OCI-LY7 (cell line): ENCODE data around the gene LCN12. TPM values are rescaled to one million over a fixed set of nuclear protein-coding genes. Genes with fewer than 3 reads are reported as not detected.

Experiments
- BruUV-seq: library from RNA; stranded (reverse); fragments of 400-500 nt; replicated peaks from 2 replicates; lab custom pipeline; 2021; lab: Mats Ljungman, UMichigan
- CTCF ChIA-PET: fragments of 300-600 bp; sonication (Branson Sonifier 250); formaldehyde crosslinking; loops from one replicate; lab custom pipeline; 2022; ENCODE audit warnings: antibody characterized with exemption; ENCODE audit not compliant: unreplicated experiment; lab: Charles Lee
- POLR2A ChIA-PET: fragments of 300-600 bp; sonication (Branson Sonifier 250); formaldehyde crosslinking; loops from one replicate; lab custom pipeline; 2022; ENCODE audit warnings: antibody characterized with exemption; lab: Charles Lee
- DNase-seq: peaks from one replicate; pipeline ENCODE4 v3.0.0-alpha.2; 2015; ENCODE audit warnings: low spot score
- H2AFZ ChIP-seq: fragments of 200-600 bp; sonication (generic), shearing (Covaris generic); 2 replicates; pipeline ENCODE4 v1.6.1; 2014; ENCODE audit warnings: mild to moderate bottlenecking, antibody characterized with exemption, low read length, moderate library complexity
- H3K27ac ChIP-seq: fragments of 200-600 bp; sonication (generic); 2 replicates; pipeline ENCODE4 v1.5.1; 2014; ENCODE audit warnings: mixed run types, low read depth, mild to moderate bottlenecking, moderate library complexity, low read length, inconsistent platforms; ENCODE audit not compliant: poor library complexity, severe bottlenecking
- H3K36me3 ChIP-seq: fragments of 200-600 bp; sonication (generic); 2 replicates; pipeline ENCODE4 v1.6.1; 2014; ENCODE audit warnings: mild to moderate bottlenecking, antibody characterized with exemption, low read length, moderate library complexity, mixed read lengths; ENCODE audit not compliant: insufficient read depth
- H3K4me1 ChIP-seq: fragments of 200-600 bp; sonication (generic); 2 replicates; pipeline ENCODE4 v1.5.1; 2014; ENCODE audit warnings: mild to moderate bottlenecking, low read length; ENCODE audit not compliant: insufficient read depth, poor library complexity, severe bottlenecking
- H3K4me2 ChIP-seq: fragments of 200-600 bp; sonication (generic); 2 replicates; pipeline ENCODE4 v1.6.1; 2014; ENCODE audit warnings: mild to moderate bottlenecking, low read length
- H3K4me3 ChIP-seq: fragments of 200-600 bp; sonication (generic); 2 replicates; pipeline ENCODE4 v1.5.1; 2014; ENCODE audit warnings: mild to moderate bottlenecking, low read depth, low read length; ENCODE audit not compliant: poor library complexity, severe bottlenecking
- H3K79me2 ChIP-seq: fragments of 200-600 bp; sonication (generic); 2 replicates; pipeline ENCODE4 v1.6.1; 2016; ENCODE audit warnings: low read depth, mild to moderate bottlenecking, low read length, moderate library complexity, mixed read lengths; ENCODE audit not compliant: insufficient read depth
- H3K9me2 ChIP-seq: fragments of 200-600 bp; sonication (generic); 2 replicates; pipeline ENCODE4 v1.6.1; 2016; ENCODE audit warnings: mild to moderate bottlenecking, low read length, mixed read lengths; ENCODE audit not compliant: insufficient read depth
- H3K9me3 ChIP-seq: fragments of 200-600 bp; sonication (generic); 2 replicates; pipeline ENCODE4 v1.6.1; 2014; ENCODE audit warnings: mild to moderate bottlenecking, mixed run types, low read length, mixed read lengths
- H4K20me1 ChIP-seq: fragments of 200-600 bp; sonication (generic); 2 replicates; pipeline ENCODE4 v1.6.1; 2014; ENCODE audit warnings: mild to moderate bottlenecking, antibody characterized with exemption, low read length, moderate library complexity, mixed read lengths; ENCODE audit not compliant: insufficient read depth
- CTCF ChIP-seq: fragments of 200-600 bp; sonication (generic); conservative IDR thresholded peaks from 2 replicates; pipeline ENCODE4 v1.5.1; 2014; ENCODE audit warnings: mild to moderate bottlenecking, antibody characterized with exemption, low read length, moderate library complexity, mixed read lengths
- EZH2phosphoT487 ChIP-seq: fragments of 200-600 bp; sonication (generic); IDR thresholded peaks from 2 replicates; pipeline ENCODE4 v1.6.1; 2018; ENCODE audit warnings: low read depth, borderline replicate concordance, mild to moderate bottlenecking, mixed run types, antibody characterized with exemption, low read length, moderate library complexity, mixed read lengths
- intact Hi-C: fragments of 100-400 bp; cut with micrococcal nuclease; formaldehyde crosslinking; loops from one replicate; pipeline ENCODE4 v1.10.0; 2022; ENCODE audit not compliant: unreplicated experiment
- total RNA-seq, 2 experiments: library from RNA; depleted of rRNA in 1 of 2; stranded (reverse); fragments of >200 nt in 1 of 2; shearing (Covaris generic) in 1 of 2; gene quantifications; 2 replicates each; pipeline ENCODE4 v1.2.3, GENCODE V29; 2014 to 2022

The LCN12 gene
- total RNA-seq, 2 experiments from 2014 or later: 0.95 to 3.7 TPM

- Histone ChIP-seq H2AFZ (no peak overlapping the region), H3K4me3 (no peak overlapping the region)
Measured at GRCh38 chr9:136974817-136975535, 22.9 kb downstream of the LCN12 start.

DNA sequence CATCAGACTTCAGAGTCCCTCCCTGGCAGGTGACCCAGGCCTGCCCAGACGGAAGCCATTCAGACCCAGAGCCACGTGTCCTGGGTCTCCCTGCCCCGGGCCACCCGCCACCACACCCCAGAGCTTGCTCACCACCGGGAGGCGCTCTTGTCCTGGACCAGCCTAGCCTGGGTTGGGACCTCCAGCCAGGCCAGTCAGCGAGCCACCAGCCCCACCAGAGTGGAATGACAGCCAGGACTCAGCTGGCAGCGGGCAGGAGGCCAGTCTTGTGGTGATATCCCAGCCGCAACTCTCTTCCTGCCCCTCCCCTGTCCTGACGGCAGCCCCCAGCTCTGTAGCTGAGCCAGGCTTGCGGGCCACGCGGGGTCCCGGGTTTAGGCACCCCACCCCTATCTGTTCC lies 23.6 kb downstream of the LCN12 start:
- H3K9me3 ChIP-seq: no peaks in the 10 kb centered on the region
- H3K4me2 ChIP-seq: no peak overlapping the region
- POLR2A ChIA-PET: interaction anchor here (0.6 kb wide), 1 partner anchor 59 kb away, joined by 3 read pairs; no protein-coding TSS in a partner anchor
- BruUV-seq: no TSS peak
- intact Hi-C loops: no loop called here
- no peak overlapping the region for H2AFZ ChIP-seq
- no peaks in the 10 kb centered on the region for H3K4me1 ChIP-seq
- H4K20me1 ChIP-seq: no peaks in the 10 kb centered on the region
- TF ChIP-seq CTCF (peak; percentile 59), EZH2phosphoT487 (no peak)
- no peaks in the 10 kb centered on the region for H3K36me3 ChIP-seq
- H3K4me3 ChIP-seq: no peak overlapping the region
- DNase-seq: peak; percentile 28
- CTCF ChIA-PET: interaction anchor here (0.6 to 1.1 kb wide), 2 partner anchors 23 to 92 kb away, joined by 4 to 9 read pairs; no protein-coding TSS in a partner anchor
- H3K79me2 ChIP-seq: no peaks in the 10 kb centered on the region
- no peak overlapping the region for H3K27ac ChIP-seq
- no peaks in the 10 kb centered on the region for H3K9me2 ChIP-seq

More at GRCh38 chr9:136974817-136975535, 22.9 kb downstream of the LCN12 start:
- H3K79me2 ChIP-seq: no peaks in the 10 kb centered on the region
- no peaks in the 10 kb centered on the region for H4K20me1 ChIP-seq
- no peaks in the 10 kb centered on the region for H3K9me3 ChIP-seq
- no peak for DNase-seq
- no peaks in the 10 kb centered on the region for H3K36me3 ChIP-seq
- H3K4me2 ChIP-seq: no peak overlapping the region
- ChIA-PET POLR2A (no interaction called here), CTCF (interaction anchor here (0.6 to 0.7 kb wide), 3 partner anchors 22 to 61 kb away, joined by 3 to 9 read pairs (median 4); no protein-coding TSS in a partner anchor)
- TF ChIP-seq EZH2phosphoT487: no peak
- TF ChIP-seq CTCF: no peak
- H3K9me2 ChIP-seq: no peaks in the 10 kb centered on the region
- no peaks in the 10 kb centered on the region for H3K4me1 ChIP-seq
- intact Hi-C loops: no loop called here
- BruUV-seq: no TSS peak
- no peak overlapping the region for H3K27ac ChIP-seq

DNA sequence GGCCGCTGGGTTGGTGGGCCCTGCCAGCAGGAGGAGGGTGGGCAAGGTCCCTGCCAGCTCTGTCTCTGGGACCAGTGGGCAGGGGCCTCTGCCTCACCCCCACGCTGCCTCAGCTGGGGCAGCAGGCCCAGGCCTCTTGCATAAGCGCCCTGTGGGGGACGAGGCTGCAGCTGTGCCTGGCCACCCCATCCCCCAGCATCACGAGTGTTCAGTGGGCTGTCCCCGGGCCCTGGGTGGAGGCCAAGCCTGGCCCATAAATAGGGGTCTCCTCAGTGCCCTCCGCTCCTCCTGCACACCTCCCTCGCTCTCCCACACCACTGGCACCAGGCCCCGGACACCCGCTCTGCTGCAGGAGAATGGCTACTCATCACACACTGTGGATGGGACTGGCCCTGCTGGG lies 25.1 kb downstream of the LCN12 start, which contains the start of gene PTGDS:
TSS of gene PTGDS (plus strand) at position 282 of the 400 bp plus-strand sequence. CDS start at position 357, 75 bp downstream.
- Histone ChIP-seq H3K4me1 (no peaks in the 10 kb centered on the region), H2AFZ (no peak within 1 kb of the TSS), H3K9me2 (no peaks in the 10 kb centered on the region), H3K4me2 (no peak within 1 kb of the TSS), H3K36me3 (no peaks in the 10 kb centered on the region), H4K20me1 (no peaks in the 10 kb centered on the region), H3K9me3 (no peaks in the 10 kb centered on the region), H3K79me2 (no peaks in the 10 kb centered on the region), H3K27ac (no peak within 1 kb of the TSS), H3K4me3 (no peak within 1 kb of the TSS)
- intact Hi-C loops: no loop called here
- DNase-seq: no peak
- ChIA-PET POLR2A (no interaction called here), CTCF (no interaction called here)
- BruUV-seq: no TSS peak
- TF ChIP-seq CTCF (no peak), EZH2phosphoT487 (no peak)
